ENCODE data around the gene NLRC5.

Gene NLRC5

DNA sequence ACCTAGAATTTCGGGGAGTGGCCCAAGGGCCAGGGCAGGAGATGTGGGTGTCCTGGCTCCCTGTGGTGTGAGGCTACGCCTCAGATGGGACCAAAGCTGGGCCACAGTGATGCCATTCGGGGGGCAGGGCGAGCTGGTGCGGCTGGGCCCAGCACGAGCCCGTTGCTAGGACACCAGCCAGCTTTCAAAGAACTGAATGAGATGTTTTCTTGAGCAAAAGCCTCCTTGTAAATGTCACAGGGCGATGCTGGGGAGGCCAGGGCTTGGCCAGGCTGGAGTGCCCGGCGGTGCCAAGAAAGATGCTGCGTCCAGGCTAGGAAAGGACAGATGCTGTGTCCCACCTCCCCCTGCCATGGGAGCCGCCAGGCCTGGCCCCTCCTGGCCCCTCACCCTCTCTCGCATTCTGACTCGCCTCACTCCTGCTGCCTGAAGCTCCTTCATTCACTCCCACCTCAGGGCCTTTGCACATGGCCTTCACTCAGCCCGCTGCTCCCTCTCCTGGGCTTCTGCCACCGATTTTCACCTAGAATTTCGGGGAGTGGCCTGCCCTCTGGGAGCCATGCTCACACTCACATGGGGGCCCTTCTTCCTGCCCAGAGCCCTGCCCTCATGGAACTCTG is 142.1 kb downstream of the NLRC5 start:
- H3K79me2 ChIP-seq: no peaks in the 10 kb centered on the region
- no peaks in the 10 kb centered on the region for H3K4me1 ChIP-seq
- H3K9me3 ChIP-seq (ENCODE audit: control insufficient read depth, low read length): no peaks in the 10 kb centered on the region
- no peaks in the 10 kb centered on the region for H3K27me3 ChIP-seq (ENCODE audit: control insufficient read depth, insufficient read depth, low read length)
- no peak overlapping the region for H2AFZ ChIP-seq
- no peak overlapping the region for H3K4me2 ChIP-seq (ENCODE audit: low read length)
- no peaks in the 10 kb centered on the region for H3K36me3 ChIP-seq (ENCODE audit: control insufficient read depth, insufficient read depth, low read length)
- no peak overlapping the region for H3K4me3 ChIP-seq (ENCODE audit: low read depth, low read length)
- no peak overlapping the region for H3K9ac ChIP-seq
- no peak for TF ChIP-seq CTCF (IDR thresholded peaks at IDR 0.05)
- H3K27ac ChIP-seq: no peak overlapping the region

- no peak overlapping the region for H3K4me3 ChIP-seq (ENCODE audit: low read depth, low read length)
- no peaks in the 10 kb centered on the region for H3K27me3 ChIP-seq (ENCODE audit: control insufficient read depth, insufficient read depth, low read length)
- TF ChIP-seq CTCF (IDR thresholded peaks at IDR 0.05): no peak
- H3K4me1 ChIP-seq: no peaks in the 10 kb centered on the region
- no peak overlapping the region for H3K4me2 ChIP-seq (ENCODE audit: low read length)
- H3K9me3 ChIP-seq (ENCODE audit: control insufficient read depth, low read length): no peaks in the 10 kb centered on the region
- no peak overlapping the region for H3K27ac ChIP-seq
- no peak overlapping the region for H3K9ac ChIP-seq
- no peaks in the 10 kb centered on the region for H3K79me2 ChIP-seq
- H3K36me3 ChIP-seq (ENCODE audit: control insufficient read depth, insufficient read depth, low read length): no peaks in the 10 kb centered on the region
- H2AFZ ChIP-seq: no peak overlapping the region
These were observed 143.1 kb downstream of the NLRC5 start for GRCh38 chr16:57132470-57132869.

GRCh38 chr16:57133031-57133430 is 143.7 kb downstream of the NLRC5 start:
- Histone ChIP-seq H3K36me3 (ENCODE audit: control insufficient read depth, insufficient read depth, low read length) (no peaks in the 10 kb centered on the region), H3K27me3 (ENCODE audit: control insufficient read depth, insufficient read depth, low read length) (no peaks in the 10 kb centered on the region), H3K4me1 (no peaks in the 10 kb centered on the region), H3K9me3 (ENCODE audit: control insufficient read depth, low read length) (no peaks in the 10 kb centered on the region), H3K9ac (no peak overlapping the region), H2AFZ (no peak overlapping the region), H3K27ac (no peak overlapping the region), H3K4me2 (ENCODE audit: low read length) (no peak overlapping the region), H3K4me3 (ENCODE audit: low read depth, low read length) (no peak overlapping the region), H3K79me2 (no peaks in the 10 kb centered on the region)
- TF ChIP-seq CTCF (IDR thresholded peaks at IDR 0.05): no peak
